GM21576 (cell line): ENCODE data around the gene LRRC8E.
"Not testable (repeated sequence)": the region's sequence is repeated elsewhere in the genome, so short reads cannot be mapped to it uniquely, and the experiment has no call there.

ENCODE experiments used
- ATAC-seq: cut with Tn5 transposase; IDR thresholded peaks from one replicate; pipeline ENCODE4 v1.9.1; 2021; ENCODE audit warnings: mild to moderate bottlenecking, moderate library complexity; ENCODE audit not compliant: unreplicated experiment

The LRRC8E gene

GRCh38 chr19:7853770-7854128 is 34.6 kb upstream of the LRRC8E start:
- no peak for ATAC-seq

DNA sequence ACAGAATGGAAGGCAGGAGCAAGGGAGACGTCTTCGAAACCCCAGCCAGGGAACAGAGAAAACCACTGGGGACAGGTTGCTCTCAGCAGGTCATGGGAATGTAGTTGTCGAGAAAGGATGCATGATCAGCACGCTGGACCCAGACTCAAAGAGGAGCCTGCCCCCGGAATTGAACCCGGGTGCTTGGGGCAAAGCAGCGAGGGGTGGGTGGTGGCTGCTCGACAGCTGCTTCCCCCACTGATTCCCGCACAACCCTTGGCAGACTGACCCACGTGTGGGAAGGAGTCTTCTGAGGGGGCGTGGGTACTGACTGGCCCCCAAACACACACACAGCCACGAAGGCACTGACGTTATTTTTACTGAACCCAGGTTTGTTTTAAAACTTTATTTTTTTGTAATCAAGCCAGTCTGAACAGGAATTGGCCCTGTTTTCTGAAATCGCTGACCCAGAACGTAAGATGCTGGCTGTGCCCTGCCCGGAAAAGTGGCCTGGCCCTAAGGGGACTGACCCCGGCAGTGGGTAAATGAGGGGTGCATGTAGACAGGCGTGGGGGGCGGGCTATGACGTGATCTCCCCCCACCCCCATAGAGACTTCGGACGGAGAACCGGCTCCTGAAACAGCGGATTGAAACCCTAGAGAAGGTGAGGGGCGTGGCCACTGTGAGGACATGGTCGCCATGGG is 32.7 kb upstream of the LRRC8E start:
- no peak for ATAC-seq

DNA sequence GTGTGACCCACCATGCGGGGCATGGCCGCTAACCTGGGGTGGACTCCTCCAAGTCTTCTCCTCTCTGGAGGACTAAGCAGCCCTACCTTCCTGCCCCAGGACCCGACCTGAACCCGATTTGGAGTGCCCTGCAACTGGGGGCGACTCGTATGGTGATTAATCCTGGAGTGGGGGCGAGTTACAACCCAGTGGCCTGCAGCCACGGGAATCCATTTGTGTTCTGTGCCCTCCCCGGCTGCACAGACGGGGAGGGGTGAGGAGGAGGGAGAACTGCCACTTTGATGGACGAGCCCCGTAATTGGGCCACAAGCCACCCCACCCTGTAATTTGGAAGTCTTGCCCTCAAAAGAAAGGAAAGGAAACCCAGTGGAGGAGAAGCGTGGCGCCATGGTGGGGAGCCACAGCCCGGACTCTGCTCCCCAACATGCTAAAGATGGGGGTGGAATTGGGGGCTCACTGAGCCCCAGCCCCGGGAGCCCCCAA is 32.2 kb upstream of the LRRC8E start:
- ATAC-seq = no peak

DNA sequence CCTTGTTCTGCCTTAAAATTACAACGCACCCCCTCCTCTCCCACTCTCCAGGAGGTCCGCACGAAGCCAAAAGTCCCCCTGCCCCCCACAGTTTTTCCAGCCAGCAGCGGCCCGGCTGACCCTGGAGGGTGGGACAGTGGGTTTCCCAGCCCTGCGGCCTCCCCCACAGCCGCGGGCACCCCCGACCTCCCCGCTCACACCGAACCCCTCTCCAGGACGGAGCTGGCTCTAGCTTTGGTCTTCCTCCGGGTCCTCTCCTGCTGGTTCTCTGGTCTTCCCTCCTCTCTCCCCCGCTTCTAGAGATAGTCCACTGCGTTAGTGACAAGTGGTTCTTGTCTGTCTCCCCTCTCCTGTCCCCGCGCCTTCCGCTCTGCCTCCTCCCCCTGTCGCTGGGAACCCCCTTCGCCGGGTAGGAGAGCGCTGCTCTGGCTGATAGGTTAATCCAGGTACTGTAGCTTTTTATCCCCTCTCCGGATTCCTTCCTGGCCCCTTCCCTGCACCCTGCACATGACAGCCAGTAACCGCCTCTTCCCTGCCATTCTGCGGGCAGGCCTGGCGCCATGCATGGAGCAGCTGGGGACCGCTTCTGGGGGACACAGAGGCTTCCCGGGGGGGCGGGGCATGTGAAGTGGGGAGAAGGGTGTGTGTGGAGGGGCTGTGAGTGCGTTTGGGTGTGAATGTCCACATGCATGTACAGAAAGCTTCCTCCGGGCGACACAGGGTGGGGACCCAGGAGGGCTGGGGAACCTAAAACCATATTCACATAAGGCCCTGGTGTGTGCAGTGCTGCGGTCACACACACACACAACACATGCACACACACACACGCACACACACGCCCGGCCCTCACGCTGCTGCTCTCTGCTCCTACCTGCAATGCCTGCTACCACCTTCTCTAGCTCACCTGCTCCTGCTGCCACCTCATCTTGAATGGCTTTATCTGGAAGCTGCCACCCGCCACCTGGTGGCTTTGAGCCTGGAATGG is 31.3 kb upstream of the LRRC8E start:
- ATAC-seq = no peak

- ATAC-seq = no peak
Measured at GRCh38 chr19:7857727-7858108, 30.6 kb upstream of the LRRC8E start.

- no peak for ATAC-seq
Measured at GRCh38 chr19:7858109-7858770, 30.1 kb upstream of the LRRC8E start.

- not testable (repeated sequence) for ATAC-seq
Measured at GRCh38 chr19:7859087-7859486, 29.2 kb upstream of the LRRC8E start.

DNA sequence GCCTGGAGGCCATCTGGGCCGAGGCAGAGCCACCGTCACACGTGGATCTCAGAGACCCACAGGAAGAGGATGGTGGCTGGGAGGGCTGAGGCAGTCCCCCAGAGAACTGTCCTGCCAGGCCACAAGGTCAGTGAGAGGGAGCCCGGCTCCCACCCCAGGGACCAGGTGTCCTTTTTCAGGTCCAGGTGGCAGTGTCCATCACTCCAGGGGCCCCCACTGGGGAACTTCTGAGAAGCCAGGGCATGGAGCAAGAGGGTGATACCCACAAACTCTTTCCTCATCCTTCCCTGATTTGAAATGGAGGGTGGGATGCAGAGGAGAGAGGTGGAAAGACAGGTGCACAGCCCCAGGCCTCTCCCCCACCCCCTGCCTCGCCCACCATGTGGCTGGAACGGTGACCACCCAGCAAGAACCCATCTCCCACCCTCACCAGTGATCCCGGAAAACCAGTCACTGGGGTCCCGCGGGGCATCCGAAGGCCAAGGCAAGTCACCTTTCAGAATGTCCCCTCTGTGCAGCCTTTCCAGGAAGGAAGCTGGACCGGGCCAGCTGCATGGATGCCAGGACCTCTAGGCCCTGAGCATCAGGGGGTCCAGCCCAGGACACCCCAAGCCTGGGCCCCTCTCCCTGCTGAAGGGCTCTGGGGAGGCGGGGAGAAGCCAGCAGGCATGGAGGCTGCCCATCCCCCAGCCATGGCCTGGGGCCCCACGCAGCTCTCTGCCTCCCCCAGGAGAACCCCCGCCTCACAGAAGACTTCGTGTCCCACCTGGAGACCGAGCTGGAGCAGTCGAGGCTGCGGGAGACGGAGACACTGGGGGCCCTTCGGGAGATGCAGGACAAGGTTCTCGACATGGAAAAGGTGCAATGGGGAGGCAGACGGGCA is 28.2 kb upstream of the LRRC8E start:
- no peak for ATAC-seq

GRCh38 chr19:7860714-7861618 is 27.3 kb upstream of the LRRC8E start:
- no peak for ATAC-seq

DNA sequence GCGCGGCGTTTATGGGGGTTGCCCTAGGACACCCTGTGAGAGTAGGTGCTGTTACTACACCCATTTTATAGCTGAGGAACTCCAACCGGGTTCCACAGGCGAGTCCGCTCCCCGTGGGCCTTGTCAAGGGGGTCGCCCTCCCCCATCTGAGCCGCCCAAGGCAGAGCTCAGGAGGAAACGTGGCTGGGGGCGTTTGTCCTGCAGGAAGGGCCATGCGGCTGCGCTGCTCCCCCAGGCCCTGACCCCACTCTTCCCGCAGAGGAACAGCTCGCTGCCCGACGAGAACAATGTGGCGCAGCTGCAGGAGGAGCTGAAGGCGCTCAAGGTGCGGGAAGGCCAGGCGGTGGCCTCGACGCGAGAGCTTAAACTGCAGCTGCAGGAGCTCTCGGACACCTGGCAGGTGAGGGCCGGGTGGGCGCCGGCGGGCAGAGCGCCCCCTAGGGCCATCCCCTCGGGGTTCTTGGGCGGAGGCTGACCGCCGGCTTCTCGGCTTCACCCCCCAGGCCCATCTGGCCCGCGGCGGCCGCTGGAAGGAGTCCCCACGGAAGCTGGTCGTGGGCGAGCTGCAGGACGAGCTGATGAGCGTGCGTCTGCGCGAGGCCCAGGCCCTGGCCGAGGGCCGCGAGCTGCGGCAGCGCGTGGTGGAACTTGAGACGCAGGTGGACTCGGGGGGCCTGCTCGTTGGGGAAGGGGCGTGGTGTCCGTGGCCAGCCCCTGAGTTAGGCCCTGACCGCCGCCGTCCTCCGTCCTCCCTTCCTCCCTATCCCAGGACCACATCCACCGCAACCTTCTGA is 26.5 kb upstream of the LRRC8E start:
- ATAC-seq = no peak

DNA sequence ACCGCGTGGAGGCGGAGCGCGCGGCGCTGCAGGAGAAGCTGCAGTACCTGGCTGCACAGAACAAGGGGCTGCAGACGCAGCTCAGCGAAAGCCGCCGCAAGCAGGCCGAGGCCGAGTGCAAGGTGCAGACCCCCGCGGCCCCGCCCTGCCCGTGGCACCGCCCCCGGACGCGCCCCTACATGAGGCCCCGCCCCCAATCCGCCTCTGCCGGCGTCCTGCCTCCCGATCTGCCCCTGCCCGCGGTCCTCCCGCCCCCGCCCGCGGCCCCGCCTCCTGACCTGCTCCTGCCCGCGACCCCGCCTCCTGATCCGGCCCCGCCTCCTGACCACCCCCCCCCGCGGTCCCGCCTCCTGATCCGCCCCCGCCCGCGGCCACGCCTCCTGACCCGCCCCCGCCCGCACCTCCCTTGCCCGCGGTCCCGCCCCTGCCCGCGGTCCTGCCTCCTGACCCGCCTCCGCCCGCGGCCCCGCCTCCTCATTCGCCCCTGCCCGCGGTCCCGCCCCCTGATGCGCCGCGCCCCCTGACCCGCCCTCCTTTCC is 25.8 kb upstream of the LRRC8E start:
- ATAC-seq = no peak

- ATAC-seq = no peak
Measured at GRCh38 chr19:7863157-7863970, 24.9 kb upstream of the LRRC8E start.

- ATAC-seq = no peak
Measured at GRCh38 chr19:7863971-7864689, 24.2 kb upstream of the LRRC8E start.

DNA sequence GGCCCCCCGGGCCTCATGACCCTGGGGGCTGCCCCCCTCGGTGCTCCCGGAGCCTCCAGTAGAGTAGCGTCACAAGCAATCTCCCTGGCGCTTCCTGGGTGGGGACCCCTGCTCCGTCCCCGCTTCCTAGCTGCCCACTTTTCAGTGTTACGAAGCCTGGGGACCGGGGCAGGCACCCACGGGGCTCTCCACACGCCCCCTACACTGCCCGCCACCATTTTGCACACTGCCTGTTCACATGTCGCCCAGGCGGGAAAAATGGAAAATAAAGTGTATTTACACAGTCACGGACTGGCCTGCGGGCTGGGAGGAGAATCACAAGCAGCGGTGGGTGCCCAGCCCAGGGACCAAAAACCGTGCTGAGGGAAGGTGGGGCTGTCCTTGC is 23.6 kb upstream of the LRRC8E start:
- ATAC-seq = no peak

DNA sequence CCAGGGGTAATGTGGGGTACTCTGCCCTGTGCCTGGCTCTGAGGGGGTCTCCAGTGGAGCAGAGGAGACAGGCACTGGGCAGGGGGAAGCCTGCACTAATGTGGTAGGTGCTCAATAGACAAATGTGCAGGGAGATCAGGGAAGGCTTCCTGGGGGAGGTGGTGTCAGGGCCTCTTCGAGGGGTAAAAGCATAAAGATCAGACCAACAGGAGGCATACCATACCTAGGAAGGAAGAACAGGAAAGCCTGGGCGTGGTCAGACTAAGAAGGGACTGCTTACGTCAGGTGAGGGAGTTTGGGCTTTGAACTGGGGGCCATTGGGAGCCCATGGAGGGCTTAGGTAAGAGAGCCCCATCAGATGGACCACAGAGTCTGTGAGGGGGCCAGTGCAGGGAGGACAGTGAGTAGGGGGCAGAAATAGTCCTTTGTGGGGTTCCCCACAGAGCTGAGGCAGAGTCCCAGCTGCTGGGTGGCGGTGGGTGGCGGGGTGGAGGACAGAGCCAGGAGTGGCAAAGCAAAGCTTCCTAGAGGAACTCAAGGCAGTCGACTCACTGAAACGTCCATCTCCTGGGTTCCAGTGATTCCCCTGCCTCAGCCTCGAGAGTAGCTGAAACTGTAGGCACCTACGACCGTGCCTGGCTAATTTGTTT is 22.9 kb upstream of the LRRC8E start:
- no peak for ATAC-seq

- no peak for ATAC-seq
Measured at GRCh38 chr19:7866399-7867091, 21.8 kb upstream of the LRRC8E start.
